Measurements from ENCODE around the gene NPC2.

DNA sequence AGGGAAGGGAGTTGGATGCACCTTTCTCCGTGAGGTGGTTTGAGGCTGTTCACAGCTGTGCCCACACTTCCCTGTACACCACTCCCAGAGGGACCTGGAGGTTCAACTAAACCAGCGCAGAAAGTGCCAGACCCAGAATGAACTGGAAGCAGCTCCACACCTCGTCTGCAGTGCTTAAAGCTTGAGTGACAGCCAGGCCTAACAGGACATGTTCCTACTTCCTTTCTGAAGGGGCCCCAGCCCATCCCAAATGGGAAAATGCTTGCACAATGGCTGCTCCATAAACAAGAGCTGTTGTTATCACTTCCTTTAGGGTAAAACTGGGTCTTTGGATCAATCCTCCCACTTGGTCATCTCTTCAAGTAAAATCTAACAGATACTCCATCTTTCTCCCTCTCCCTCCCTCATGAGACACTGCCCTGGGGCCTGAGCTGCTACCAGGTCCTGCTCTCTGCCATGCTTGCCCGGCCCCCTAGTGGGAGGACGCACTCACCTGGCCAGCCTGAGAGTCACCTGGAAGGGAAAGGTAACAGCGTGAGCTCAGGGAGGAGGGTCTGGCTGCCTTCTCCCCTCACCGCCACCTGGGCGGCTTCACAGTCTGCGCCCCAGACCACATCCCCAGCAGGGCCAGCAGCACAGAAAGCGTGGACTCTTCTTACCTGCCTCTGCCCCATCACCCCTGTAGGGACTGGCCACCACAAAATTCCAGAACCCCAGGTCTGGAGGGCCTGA is 33.9 kb upstream of the NPC2 start:
- TF ChIP-seq, protein P1, sequence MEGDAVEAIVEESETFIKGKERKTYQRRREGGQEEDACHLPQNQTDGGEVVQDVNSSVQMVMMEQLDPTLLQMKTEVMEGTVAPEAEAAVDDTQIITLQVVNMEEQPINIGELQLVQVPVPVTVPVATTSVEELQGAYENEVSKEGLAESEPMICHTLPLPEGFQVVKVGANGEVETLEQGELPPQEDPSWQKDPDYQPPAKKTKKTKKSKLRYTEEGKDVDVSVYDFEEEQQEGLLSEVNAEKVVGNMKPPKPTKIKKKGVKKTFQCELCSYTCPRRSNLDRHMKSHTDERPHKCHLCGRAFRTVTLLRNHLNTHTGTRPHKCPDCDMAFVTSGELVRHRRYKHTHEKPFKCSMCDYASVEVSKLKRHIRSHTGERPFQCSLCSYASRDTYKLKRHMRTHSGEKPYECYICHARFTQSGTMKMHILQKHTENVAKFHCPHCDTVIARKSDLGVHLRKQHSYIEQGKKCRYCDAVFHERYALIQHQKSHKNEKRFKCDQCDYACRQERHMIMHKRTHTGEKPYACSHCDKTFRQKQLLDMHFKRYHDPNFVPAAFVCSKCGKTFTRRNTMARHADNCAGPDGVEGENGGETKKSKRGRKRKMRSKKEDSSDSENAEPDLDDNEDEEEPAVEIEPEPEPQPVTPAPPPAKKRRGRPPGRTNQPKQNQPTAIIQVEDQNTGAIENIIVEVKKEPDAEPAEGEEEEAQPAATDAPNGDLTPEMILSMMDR (IDR thresholded peaks at IDR 0.05 in 4 of 5, conservative IDR thresholded peaks at IDR 0.05 in 1 of 5) = no peak
- TF ChIP-seq POLR2A (IDR thresholded peaks at IDR 0.05) = no peak

All from gastrocnemius medialis (tissue), 4 donors.